Measurements from ENCODE around the gene PTMA. TPM values are rescaled to one million over a fixed set of nuclear protein-coding genes. Genes with fewer than 3 reads are reported as not detected.

The PTMA gene
- total RNA-seq, 6 donors from 2014 or later, result 344 to 896 (median 663) TPM

GRCh38 chr2:231665245-231666170 lies 42.8 kb upstream of the PTMA start:
- TF ChIP-seq EP300 (IDR thresholded peaks at IDR 0.05), result no peak
- TF ChIP-seq POLR2A (IDR thresholded peaks at IDR 0.05), result no peak
- TF ChIP-seq POLR2AphosphoS5 (IDR thresholded peaks at IDR 0.05), result no peak
- TF ChIP-seq, protein P1, sequence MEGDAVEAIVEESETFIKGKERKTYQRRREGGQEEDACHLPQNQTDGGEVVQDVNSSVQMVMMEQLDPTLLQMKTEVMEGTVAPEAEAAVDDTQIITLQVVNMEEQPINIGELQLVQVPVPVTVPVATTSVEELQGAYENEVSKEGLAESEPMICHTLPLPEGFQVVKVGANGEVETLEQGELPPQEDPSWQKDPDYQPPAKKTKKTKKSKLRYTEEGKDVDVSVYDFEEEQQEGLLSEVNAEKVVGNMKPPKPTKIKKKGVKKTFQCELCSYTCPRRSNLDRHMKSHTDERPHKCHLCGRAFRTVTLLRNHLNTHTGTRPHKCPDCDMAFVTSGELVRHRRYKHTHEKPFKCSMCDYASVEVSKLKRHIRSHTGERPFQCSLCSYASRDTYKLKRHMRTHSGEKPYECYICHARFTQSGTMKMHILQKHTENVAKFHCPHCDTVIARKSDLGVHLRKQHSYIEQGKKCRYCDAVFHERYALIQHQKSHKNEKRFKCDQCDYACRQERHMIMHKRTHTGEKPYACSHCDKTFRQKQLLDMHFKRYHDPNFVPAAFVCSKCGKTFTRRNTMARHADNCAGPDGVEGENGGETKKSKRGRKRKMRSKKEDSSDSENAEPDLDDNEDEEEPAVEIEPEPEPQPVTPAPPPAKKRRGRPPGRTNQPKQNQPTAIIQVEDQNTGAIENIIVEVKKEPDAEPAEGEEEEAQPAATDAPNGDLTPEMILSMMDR (IDR thresholded peaks at IDR 0.05), result no peak
- peaks cover 35 to 50% (median 39%) of the 10 kb centered on the region in 4 donors for H3K4me1 ChIP-seq
- peaks cover 0 to 2% (median 0%) of the 10 kb centered on the region in 4 donors for H3K27me3 ChIP-seq
- H3K4me3 ChIP-seq, result peak overlapping the region in 3 of 4 donors; percentile 38 to 58 (median 57)
- no peaks in the 10 kb centered on the region for H3K9me3 ChIP-seq
- no peaks in the 10 kb centered on the region for H3K36me3 ChIP-seq
- WGBS, 2 donors, result 19 to 65% methylated on average over 8 to 20 of the region's 20 CpGs
- ATAC-seq (ENCODE audit: low FRiP score in 2 of 2) (no peak), DNase-seq (no peak)
- peak overlapping the region; percentile 96 to 100 (median 98) for H3K27ac ChIP-seq

GRCh38 chr2:231666171-231667095 lies 41.9 kb upstream of the PTMA start:
- TF ChIP-seq, protein P1 (IDR thresholded peaks at IDR 0.05), result peak in 1 of 6 experiments; percentile 51
- TF ChIP-seq EP300 (IDR thresholded peaks at IDR 0.05) (peak in 2 of 4 donors; percentile 38 to 73), POLR2AphosphoS5 (IDR thresholded peaks at IDR 0.05) (peak; percentile 94 to 96), POLR2A (IDR thresholded peaks at IDR 0.05) (peak; percentile 8 to 99 (median 94))
- ATAC-seq (ENCODE audit: low FRiP score in 2 of 2) (peak; percentile 88 to 96), DNase-seq (peak; percentile 90 to 98)
- H3K9me3 ChIP-seq, result no peaks in the 10 kb centered on the region
- 3 to 17% methylated on average over 8 to 27 of the region's 32 CpGs for WGBS, 2 donors
- H3K27ac ChIP-seq, result peak overlapping the region; percentile 96 to 100 (median 98)
- H3K4me1 ChIP-seq, result peaks cover 44 to 59% (median 48%) of the 10 kb centered on the region in 4 donors
- peaks cover 0 to 2% (median 0%) of the 10 kb centered on the region in 4 donors for H3K27me3 ChIP-seq
- H3K36me3 ChIP-seq, result no peaks in the 10 kb centered on the region
- H3K4me3 ChIP-seq, result peak overlapping the region; percentile 23 to 58 (median 48)

DNA sequence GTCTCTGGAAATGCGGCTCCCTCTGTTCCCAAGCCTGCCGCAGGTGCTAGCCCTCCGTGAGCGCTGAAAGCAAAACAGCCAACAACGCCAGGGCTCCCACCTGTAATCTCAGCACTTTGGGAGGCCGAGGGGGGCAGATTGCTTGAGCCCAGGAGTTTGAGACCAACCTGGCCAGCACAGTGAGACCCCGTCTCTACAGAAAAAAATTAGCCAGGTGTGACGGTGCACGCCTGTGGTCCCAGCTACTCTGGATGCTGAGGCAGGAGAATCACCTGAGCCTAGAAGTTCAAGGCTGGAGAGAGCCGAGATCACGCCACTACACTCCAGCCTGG lies 41.3 kb upstream of the PTMA start:
- DNase-seq (no peak), ATAC-seq (ENCODE audit: low FRiP score in 2 of 2) (no peak)
- WGBS, 2 donors, result 47 to 79% methylated on average over 5 to 11 of the region's 11 CpGs
- no peaks in the 10 kb centered on the region for H3K9me3 ChIP-seq
- H3K4me1 ChIP-seq, result peaks cover 49 to 62% (median 52%) of the 10 kb centered on the region in 4 donors
- TF ChIP-seq POLR2A (IDR thresholded peaks at IDR 0.05), result no peak
- no peak for TF ChIP-seq POLR2AphosphoS5 (IDR thresholded peaks at IDR 0.05)
- TF ChIP-seq, protein P1 (IDR thresholded peaks at IDR 0.05), result no peak
- no peak for TF ChIP-seq EP300 (IDR thresholded peaks at IDR 0.05)
- no peaks in the 10 kb centered on the region for H3K36me3 ChIP-seq
- peak overlapping the region; percentile 96 to 100 (median 98) for H3K27ac ChIP-seq
- peaks cover 0 to under 1% (median 0%) of the 10 kb centered on the region in 4 donors for H3K27me3 ChIP-seq
- peak overlapping the region in 3 of 4 donors; percentile 38 to 58 (median 57) for H3K4me3 ChIP-seq

DNA sequence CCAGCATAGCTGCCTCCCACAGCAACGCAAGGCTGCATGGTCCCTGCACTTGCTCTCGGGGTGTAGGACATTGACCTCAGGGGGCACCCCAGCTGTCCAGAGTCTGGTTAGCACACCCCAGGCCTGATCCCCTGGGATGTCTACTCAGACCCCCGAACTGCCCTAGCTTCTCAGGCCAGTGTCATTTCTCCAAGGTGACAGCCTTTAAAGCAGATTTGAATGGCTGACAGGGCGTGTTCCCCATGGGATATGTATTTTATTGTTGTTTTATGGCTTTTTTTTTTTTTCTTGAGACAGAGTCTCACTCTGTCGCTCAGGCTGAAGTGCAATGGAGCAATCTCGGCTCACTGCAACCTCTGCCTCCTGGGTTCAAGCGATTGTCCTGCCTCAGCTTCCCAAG lies 40.8 kb upstream of the PTMA start:
- peak overlapping the region in 2 of 4 donors; percentile 57 to 58 for H3K4me3 ChIP-seq
- TF ChIP-seq POLR2A (IDR thresholded peaks at IDR 0.05) (no peak), EP300 (IDR thresholded peaks at IDR 0.05) (no peak), POLR2AphosphoS5 (IDR thresholded peaks at IDR 0.05) (no peak)
- TF ChIP-seq, protein P1 (IDR thresholded peaks at IDR 0.05), result no peak
- no peak for ATAC-seq (ENCODE audit: low FRiP score in 2 of 2)
- no peaks in the 10 kb centered on the region for H3K9me3 ChIP-seq
- H3K27me3 ChIP-seq, result no peaks in the 10 kb centered on the region
- no peaks in the 10 kb centered on the region for H3K36me3 ChIP-seq
- peaks cover 52 to 64% (median 56%) of the 10 kb centered on the region in 4 donors for H3K4me1 ChIP-seq
- peak overlapping the region; percentile 96 to 100 (median 98) for H3K27ac ChIP-seq
- 83 to 89% methylated on average over 7 of the region's 7 CpGs for WGBS, 2 donors
- no peak for DNase-seq

All from upper lobe of left lung (tissue), 6 donors.